ENCODE data around the gene PLEKHG2.
A peak's percentile ranks its signal among the peaks of the same experiment; 100 is the strongest.

The PLEKHG2 gene

GRCh38 chr19:39386557-39386956 lies 25.9 kb upstream of the PLEKHG2 start:
- no peak for DNase-seq

GRCh38 chr19:39388657-39389056 lies 23.8 kb upstream of the PLEKHG2 start:
- no peak for DNase-seq

DNA sequence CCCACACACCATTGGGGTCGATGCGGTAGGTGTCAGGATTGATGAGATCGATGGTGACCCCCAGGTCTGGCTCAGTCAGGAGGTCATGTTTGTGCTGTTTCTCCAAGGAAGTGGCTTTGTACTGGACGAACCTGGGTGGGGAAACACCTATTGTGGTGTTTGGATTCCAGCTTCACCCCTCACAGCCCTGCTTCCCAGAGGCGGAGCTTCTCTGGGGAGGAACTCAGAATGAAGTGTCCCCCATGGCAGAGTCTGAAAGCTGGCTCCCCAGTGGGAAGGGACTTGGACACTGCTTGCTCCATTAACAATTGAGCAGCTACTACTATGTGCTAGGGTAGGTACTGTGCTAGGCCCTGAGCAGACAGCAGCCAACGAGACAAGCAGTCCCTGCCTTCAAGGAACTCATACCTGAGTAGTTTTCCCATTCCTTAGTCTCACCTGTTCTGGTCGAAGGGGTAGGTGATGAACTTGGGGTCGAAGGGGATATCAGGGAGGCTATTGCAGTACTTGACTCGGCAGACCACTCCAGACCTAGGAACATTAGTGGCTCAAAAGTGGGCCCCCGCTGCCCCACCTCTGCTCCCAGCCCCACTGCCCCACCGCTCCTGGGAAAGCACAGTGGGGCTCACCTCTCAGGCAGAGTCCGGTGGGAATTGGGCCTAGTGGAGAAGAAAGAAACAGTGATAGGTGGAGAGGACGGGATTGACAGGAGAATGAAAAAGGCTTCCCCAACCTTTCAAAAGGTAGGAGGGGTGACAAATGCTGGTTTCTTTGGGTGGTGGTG lies 22.6 kb upstream of the PLEKHG2 start:
- DNase-seq, result no peak

- DNase-seq, result no peak
Measured at GRCh38 chr19:39390451-39390750, 22.1 kb upstream of the PLEKHG2 start.

DNA sequence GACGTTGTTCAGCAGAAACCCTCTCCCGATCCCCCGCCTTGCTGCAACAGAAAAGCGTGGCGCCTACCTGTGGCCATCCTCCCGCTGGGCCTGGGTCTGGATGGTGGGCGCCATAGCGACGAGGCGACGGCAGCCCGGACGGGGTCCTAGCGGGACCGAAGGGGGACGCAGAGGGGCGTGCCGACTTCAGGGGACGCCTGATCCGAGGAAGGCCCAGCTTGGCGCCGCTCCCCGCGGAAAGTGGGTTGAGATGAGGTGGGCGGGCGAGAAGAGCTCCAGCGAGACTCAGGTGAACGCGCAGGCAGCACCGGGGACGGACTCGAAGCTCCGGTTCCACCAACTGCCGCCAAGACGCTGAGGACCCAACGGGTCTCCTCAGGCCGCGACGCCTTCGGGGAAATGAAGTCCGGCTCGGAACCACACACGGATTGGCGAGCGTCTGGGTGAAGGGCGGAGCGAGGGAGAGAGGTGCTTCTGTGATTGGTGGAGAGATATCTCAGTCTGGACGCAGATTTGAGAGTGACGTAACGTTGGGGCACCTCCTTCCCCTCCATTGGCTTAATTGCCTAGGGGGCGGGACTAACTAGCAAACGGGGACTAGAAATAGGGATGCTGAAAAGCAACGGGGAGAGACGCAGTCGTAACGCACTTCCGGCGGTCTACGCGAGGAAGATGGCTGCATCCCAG lies 21.6 kb upstream of the PLEKHG2 start, which contains the start of the genes MED29 and PAF1:
TSS of gene MED29 (plus strand) at position 628 of the 687 bp plus-strand sequence. CDS start at position 673, 45 bp downstream.
TSS of gene PAF1 (minus strand) at position 356 of the 687 bp plus-strand sequence. CDS start at position 114, 242 bp downstream.
- peak; percentile 99 for DNase-seq

DNA sequence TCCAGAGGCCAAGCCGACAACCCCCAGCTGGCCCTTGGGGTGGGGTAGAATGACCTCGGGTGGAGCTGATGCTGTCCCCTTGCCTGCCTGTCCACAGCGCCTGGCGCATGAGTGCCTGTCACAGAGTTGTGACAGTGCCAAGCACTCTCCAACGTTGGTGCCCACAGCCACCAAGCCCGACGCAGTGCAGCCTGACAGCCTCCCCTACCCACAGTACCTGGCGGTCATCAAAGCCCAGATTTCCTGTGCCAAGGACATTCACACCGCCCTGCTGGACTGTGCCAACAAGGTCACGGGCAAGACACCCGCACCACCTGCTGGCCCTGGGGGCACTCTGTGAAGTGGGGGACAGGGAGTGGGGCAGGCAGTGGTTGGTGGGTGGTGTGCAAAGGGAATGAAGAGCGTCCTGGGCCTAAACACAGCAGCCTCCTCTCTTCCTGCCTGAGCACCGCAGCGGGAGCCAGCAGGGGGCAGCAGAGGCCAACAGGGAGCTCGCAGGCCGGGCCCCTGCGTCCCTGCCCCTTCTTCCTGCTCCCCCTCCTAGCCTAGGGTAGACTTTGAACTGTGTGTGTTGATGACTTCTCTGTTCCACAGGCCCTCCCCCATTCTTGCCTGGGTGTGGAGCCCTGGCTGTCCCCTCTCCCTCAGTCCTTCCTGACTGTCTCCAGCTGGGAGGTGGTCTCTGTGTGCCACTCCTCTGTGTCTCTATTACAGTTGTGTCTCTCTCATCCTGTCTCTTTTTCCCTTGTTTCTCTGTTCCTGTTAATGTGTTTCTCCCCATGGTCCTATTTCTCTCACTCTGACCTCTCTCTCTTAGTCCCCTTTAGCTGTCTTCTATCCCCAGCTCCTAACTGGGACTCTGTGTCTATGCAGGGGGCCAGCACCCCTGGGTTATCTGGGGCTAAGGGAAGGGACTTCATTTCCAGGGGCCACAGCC lies 14.8 kb upstream of the PLEKHG2 start:
- DNase-seq, result peak; percentile 95

- peak; percentile 80 for DNase-seq
Measured at GRCh38 chr19:39398297-39398864, 14.1 kb upstream of the PLEKHG2 start.

GRCh38 chr19:39399668-39400050 lies 12.8 kb upstream of the PLEKHG2 start:
- no peak for DNase-seq

GRCh38 chr19:39400061-39400460 lies 12.4 kb upstream of the PLEKHG2 start:
- DNase-seq, result no peak

DNA sequence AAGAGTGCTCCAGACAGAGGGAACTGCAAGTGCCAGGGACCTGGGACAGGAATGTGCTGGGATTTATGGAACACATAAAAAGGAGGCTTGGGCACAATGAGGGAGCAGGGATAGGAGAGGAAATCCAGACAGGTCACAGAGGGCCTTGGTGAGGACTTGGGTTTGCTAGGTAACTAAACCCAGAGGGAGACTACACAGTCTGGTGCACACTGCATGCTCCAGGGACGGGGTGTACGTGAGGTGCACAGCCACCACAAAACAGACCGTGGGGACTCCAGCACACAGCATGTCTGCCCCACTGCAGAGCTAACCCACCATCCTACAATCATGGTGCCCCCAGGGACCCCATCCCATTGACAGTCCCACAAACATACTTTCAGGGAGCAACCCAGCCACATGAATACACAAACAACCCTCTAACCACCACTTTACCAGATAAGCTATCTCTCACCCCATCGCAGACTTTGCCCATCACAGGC lies 11.4 kb upstream of the PLEKHG2 start:
- DNase-seq, result no peak

DNA sequence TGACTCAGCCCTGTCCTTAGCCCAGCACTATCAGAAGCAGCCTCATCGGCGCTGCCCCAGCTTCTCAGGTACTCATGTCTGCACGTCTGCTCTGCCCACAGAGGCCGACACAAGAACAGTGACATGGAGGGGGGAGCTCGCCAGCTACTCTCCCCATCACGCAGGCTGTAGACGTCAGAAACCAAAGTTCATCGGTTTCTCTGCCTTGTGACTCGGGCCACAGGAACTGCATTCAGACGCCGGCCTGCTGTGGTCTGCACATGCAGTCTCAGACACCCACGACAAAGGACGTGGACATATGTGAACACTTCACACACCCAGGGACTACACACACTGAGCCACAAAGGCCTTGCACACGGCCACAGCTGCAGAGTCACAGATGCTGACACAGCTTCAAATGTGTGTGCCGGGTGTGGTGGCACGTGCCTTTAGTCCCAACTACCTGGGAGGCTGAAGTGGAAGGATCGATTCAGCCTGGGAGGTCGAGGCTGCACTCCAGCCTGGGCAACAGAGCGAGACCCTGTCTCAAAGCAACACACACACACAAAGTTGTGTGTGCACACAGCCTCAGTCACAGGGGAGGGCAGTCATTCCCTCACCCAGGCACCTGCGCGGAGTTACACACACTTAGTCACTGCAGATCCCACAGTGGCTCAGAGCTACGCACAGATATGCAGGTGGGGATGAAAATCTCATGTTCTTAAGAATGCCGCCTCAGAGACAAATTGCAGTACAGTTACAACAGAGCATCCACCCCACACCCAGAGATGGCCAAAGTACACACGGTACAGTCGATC lies 10.7 kb upstream of the PLEKHG2 start:
- DNase-seq, result peak; percentile 89

GRCh38 chr19:39402346-39403300 lies 9.8 kb upstream of the PLEKHG2 start:
- DNase-seq, result peak; percentile 90

GRCh38 chr19:39403331-39404312 lies 8.8 kb upstream of the PLEKHG2 start:
- DNase-seq, result peak; percentile 95

GRCh38 chr19:39405261-39405957 lies 7.1 kb upstream of the PLEKHG2 start:
- DNase-seq, result no peak

DNA sequence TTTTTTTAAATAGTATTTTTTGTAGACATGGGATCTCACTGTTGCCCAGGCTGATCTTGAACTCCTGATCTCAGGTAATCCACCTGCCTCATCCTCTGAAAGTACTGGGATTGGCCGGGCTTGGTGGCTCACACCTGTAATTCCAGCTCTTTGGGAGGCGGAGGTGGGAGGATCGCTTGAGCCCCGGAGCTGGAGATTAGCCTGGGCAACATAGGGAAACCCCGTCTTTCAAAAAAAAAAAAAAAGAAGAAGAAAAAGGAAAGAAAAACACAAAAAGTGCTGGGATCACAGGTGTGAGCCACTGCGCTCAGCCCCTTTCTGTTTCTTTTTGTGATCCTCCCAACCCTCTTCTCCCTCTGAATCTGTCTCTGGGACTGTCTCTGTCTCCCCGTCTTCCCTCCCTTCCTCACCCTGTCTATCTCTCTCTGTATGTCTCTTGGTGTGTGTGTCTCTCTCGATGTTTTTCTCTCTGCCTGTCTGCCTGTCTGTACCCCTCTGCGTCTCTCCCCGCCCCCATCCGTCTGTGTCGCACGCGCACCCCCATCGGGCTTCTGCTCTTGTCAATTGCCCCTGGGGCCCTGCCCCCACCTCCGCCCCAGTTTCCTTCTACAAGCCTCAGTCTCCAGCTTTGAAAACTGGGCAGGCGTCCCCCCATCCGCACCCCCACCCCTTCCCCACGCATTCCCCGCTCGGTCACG lies 6.4 kb upstream of the PLEKHG2 start:
- peak; percentile 88 for DNase-seq

GRCh38 chr19:39406656-39407409 lies 5.6 kb upstream of the PLEKHG2 start, which contains the start of gene ZFP36:
Gene ZFP36, plus strand, starts transcription at chr19:39406847. Its CDS starts 58 bp downstream, at chr19:39406905.
- DNase-seq, result peak; percentile 93

DNA sequence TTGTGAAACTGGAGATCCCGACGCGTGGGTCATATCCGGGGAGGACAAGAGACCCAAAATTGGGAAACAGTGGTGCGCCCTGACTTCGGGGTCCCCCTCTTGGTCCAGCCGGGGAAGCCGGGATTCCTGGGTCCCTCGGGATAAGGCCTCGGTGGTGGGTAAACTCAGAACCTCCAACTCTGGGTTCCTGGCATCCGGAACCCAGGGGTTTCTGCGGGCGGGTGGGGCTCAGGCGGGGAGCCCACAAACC lies 5.1 kb upstream of the PLEKHG2 start:
- peak; percentile 78 for DNase-seq

All from activated CD4-positive, alpha-beta T cell treated with anti-CD3 and anti-CD28 coated beads, Interleukin-2, Interleukin-6, amounts not matched to agents 100 ng/mL and 50 ng/mL, durations not matched to agents 16 hours and 8 hours (primary cell).